ENCODE data around the gene LAMP5.
A peak's percentile ranks its signal among the peaks of the same experiment; 100 is the strongest.

The LAMP5 gene

GRCh38 chr20:9492067-9492466, 22.3 kb upstream of the LAMP5 start:
- Histone ChIP-seq H3K79me2 (ENCODE audit: insufficient read depth, low read length) (no peaks in the 10 kb centered on the region), H3K9me2 (replicated peaks; ENCODE audit: low read depth, low read length) (no peaks in the 10 kb centered on the region), H3K9ac (ENCODE audit: low read depth, low read length, poor library complexity, severe bottlenecking) (peak overlapping the region; percentile 47), H2AFZ (ENCODE audit: low read length) (no peak overlapping the region), H4K20me1 (ENCODE audit: insufficient read depth, low read length, poor library complexity, severe bottlenecking) (no peaks in the 10 kb centered on the region), H3K36me3 (ENCODE audit: insufficient read depth, low read length) (no peaks in the 10 kb centered on the region), H3F3A (ENCODE audit: low read depth) (no peaks in the 10 kb centered on the region), H3K4me1 (ENCODE audit: insufficient read depth, low read length, poor library complexity, severe bottlenecking) (peaks cover 48% of the 10 kb centered on the region), H3K9me3 (ENCODE audit: insufficient read depth, low read depth, low read length) (no peaks in the 10 kb centered on the region), H3K27me3 (ENCODE audit: insufficient read depth, low read length, poor library complexity, severe bottlenecking) (no peaks in the 10 kb centered on the region), H3K4me3 (ENCODE audit: low read length, poor library complexity, severe bottlenecking) (peak overlapping the region; percentile 16), H3K4me2 (ENCODE audit: low read depth, low read length, poor library complexity, severe bottlenecking) (peak overlapping the region; percentile 40)
- no peak for TF ChIP-seq CTCF (conservative IDR thresholded peaks at IDR 0.05; ENCODE audit: low read length)
- TF ChIP-seq EZH2phosphoT487 (IDR thresholded peaks at IDR 0.05; ENCODE audit: borderline replicate concordance) = no peak

- Histone ChIP-seq H3F3A (ENCODE audit: low read depth) (no peaks in the 10 kb centered on the region), H3K27me3 (ENCODE audit: insufficient read depth, low read length, poor library complexity, severe bottlenecking) (no peaks in the 10 kb centered on the region), H3K4me1 (ENCODE audit: insufficient read depth, low read length, poor library complexity, severe bottlenecking) (peaks cover 41% of the 10 kb centered on the region), H3K36me3 (ENCODE audit: insufficient read depth, low read length) (no peaks in the 10 kb centered on the region), H3K4me3 (ENCODE audit: low read length, poor library complexity, severe bottlenecking) (no peak overlapping the region), H3K79me2 (ENCODE audit: insufficient read depth, low read length) (no peaks in the 10 kb centered on the region), H3K4me2 (ENCODE audit: low read depth, low read length, poor library complexity, severe bottlenecking) (no peak overlapping the region), H3K9ac (ENCODE audit: low read depth, low read length, poor library complexity, severe bottlenecking) (no peak overlapping the region), H2AFZ (ENCODE audit: low read length) (no peak overlapping the region), H3K9me3 (ENCODE audit: insufficient read depth, low read depth, low read length) (no peaks in the 10 kb centered on the region), H4K20me1 (ENCODE audit: insufficient read depth, low read length, poor library complexity, severe bottlenecking) (no peaks in the 10 kb centered on the region), H3K9me2 (replicated peaks; ENCODE audit: low read depth, low read length) (no peaks in the 10 kb centered on the region)
- no peak for TF ChIP-seq EZH2phosphoT487 (IDR thresholded peaks at IDR 0.05; ENCODE audit: borderline replicate concordance)
- no peak for TF ChIP-seq CTCF (conservative IDR thresholded peaks at IDR 0.05; ENCODE audit: low read length)
These were observed 20.6 kb upstream of the LAMP5 start for GRCh38 chr20:9493803-9494202.

- H2AFZ ChIP-seq (ENCODE audit: low read length) = no peak overlapping the region
- H3K9ac ChIP-seq (ENCODE audit: low read depth, low read length, poor library complexity, severe bottlenecking) = no peak overlapping the region
- H3K36me3 ChIP-seq (ENCODE audit: insufficient read depth, low read length) = no peaks in the 10 kb centered on the region
- H3K9me3 ChIP-seq (ENCODE audit: insufficient read depth, low read depth, low read length) = no peaks in the 10 kb centered on the region
- no peak overlapping the region for H3K4me2 ChIP-seq (ENCODE audit: low read depth, low read length, poor library complexity, severe bottlenecking)
- peaks cover 55% of the 10 kb centered on the region for H3K4me1 ChIP-seq (ENCODE audit: insufficient read depth, low read length, poor library complexity, severe bottlenecking)
- no peak for TF ChIP-seq EZH2phosphoT487 (IDR thresholded peaks at IDR 0.05; ENCODE audit: borderline replicate concordance)
- TF ChIP-seq CTCF (conservative IDR thresholded peaks at IDR 0.05; ENCODE audit: low read length) = no peak
- H3K27me3 ChIP-seq (ENCODE audit: insufficient read depth, low read length, poor library complexity, severe bottlenecking) = no peaks in the 10 kb centered on the region
- H3K79me2 ChIP-seq (ENCODE audit: insufficient read depth, low read length) = no peaks in the 10 kb centered on the region
- H3K4me3 ChIP-seq (ENCODE audit: low read length, poor library complexity, severe bottlenecking) = no peak overlapping the region
- H3F3A ChIP-seq (ENCODE audit: low read depth) = no peaks in the 10 kb centered on the region
- H3K9me2 ChIP-seq (replicated peaks; ENCODE audit: low read depth, low read length) = no peaks in the 10 kb centered on the region
- no peaks in the 10 kb centered on the region for H4K20me1 ChIP-seq (ENCODE audit: insufficient read depth, low read length, poor library complexity, severe bottlenecking)
These were observed 18.7 kb upstream of the LAMP5 start for GRCh38 chr20:9495701-9496100.
